ENCODE data around the gene RFC3. TPM values are rescaled to one million over a fixed set of nuclear protein-coding genes. Genes with fewer than 3 reads are reported as not detected.

The RFC3 gene
- total RNA-seq, 1 experiment from 2014 or later = 30.8 TPM

GRCh38 chr13:33840402-33840801 lies 22.5 kb downstream of the RFC3 start:
- Mint-ChIP-seq H3K9me3 (ENCODE audit: low read depth, unreplicated experiment) (no peaks in the 10 kb centered on the region), H3K27ac (ENCODE audit: unreplicated experiment) (no peak overlapping the region), H3K4me3 (ENCODE audit: low read depth, unreplicated experiment) (no peak overlapping the region), H3K4me1 (ENCODE audit: low read depth, unreplicated experiment) (no peaks in the 10 kb centered on the region), H3K36me3 (ENCODE audit: insufficient read depth, unreplicated experiment) (peaks cover 6% of the 10 kb centered on the region), H3K27me3 (ENCODE audit: unreplicated experiment) (no peaks in the 10 kb centered on the region)
- intact Hi-C loops (cut with micrococcal nuclease; ENCODE audit: unreplicated experiment) = no loop called here
- DNase-seq = no peak
- CTCF ChIA-PET = no interaction called here
- TF ChIP-seq CTCF (IDR thresholded peaks at IDR 0.05; ENCODE audit: unreplicated experiment) = no peak
- BruUV-seq (replicated peaks) = no TSS peak

- CTCF ChIA-PET = no interaction called here
- no peak for DNase-seq
- TF ChIP-seq CTCF (IDR thresholded peaks at IDR 0.05; ENCODE audit: unreplicated experiment) = no peak
- H3K4me1 Mint-ChIP-seq (ENCODE audit: low read depth, unreplicated experiment) = no peaks in the 10 kb centered on the region
- H3K9me3 Mint-ChIP-seq (ENCODE audit: low read depth, unreplicated experiment) = no peaks in the 10 kb centered on the region
- no TSS peak for BruUV-seq (replicated peaks)
- H3K36me3 Mint-ChIP-seq (ENCODE audit: insufficient read depth, unreplicated experiment) = peaks cover 6% of the 10 kb centered on the region
- H3K27ac Mint-ChIP-seq (ENCODE audit: unreplicated experiment) = no peak overlapping the region
- intact Hi-C loops (cut with micrococcal nuclease; ENCODE audit: unreplicated experiment) = no loop called here
- H3K4me3 Mint-ChIP-seq (ENCODE audit: low read depth, unreplicated experiment) = no peak overlapping the region
- no peaks in the 10 kb centered on the region for H3K27me3 Mint-ChIP-seq (ENCODE audit: unreplicated experiment)
Measured at GRCh38 chr13:33842207-33842606, 24.3 kb downstream of the RFC3 start.

- no peak overlapping the region for H3K4me3 Mint-ChIP-seq (ENCODE audit: low read depth, unreplicated experiment)
- no TSS peak for BruUV-seq (replicated peaks)
- DNase-seq = no peak
- peaks cover 6% of the 10 kb centered on the region for H3K36me3 Mint-ChIP-seq (ENCODE audit: insufficient read depth, unreplicated experiment)
- no peaks in the 10 kb centered on the region for H3K4me1 Mint-ChIP-seq (ENCODE audit: low read depth, unreplicated experiment)
- CTCF ChIA-PET = no interaction called here
- TF ChIP-seq CTCF (IDR thresholded peaks at IDR 0.05; ENCODE audit: unreplicated experiment) = no peak
- no peaks in the 10 kb centered on the region for H3K9me3 Mint-ChIP-seq (ENCODE audit: low read depth, unreplicated experiment)
- no peak overlapping the region for H3K27ac Mint-ChIP-seq (ENCODE audit: unreplicated experiment)
- intact Hi-C loops (cut with micrococcal nuclease; ENCODE audit: unreplicated experiment) = no loop called here
- no peaks in the 10 kb centered on the region for H3K27me3 Mint-ChIP-seq (ENCODE audit: unreplicated experiment)
Measured at GRCh38 chr13:33842986-33843385, 25.0 kb downstream of the RFC3 start.

GRCh38 chr13:33845572-33846302 lies 27.8 kb downstream of the RFC3 start:
- no peaks in the 10 kb centered on the region for H3K4me1 Mint-ChIP-seq (ENCODE audit: low read depth, unreplicated experiment)
- no peak overlapping the region for H3K27ac Mint-ChIP-seq (ENCODE audit: unreplicated experiment)
- TF ChIP-seq CTCF (IDR thresholded peaks at IDR 0.05; ENCODE audit: unreplicated experiment) = no peak
- no peaks in the 10 kb centered on the region for H3K27me3 Mint-ChIP-seq (ENCODE audit: unreplicated experiment)
- peaks cover 6% of the 10 kb centered on the region for H3K36me3 Mint-ChIP-seq (ENCODE audit: insufficient read depth, unreplicated experiment)
- H3K4me3 Mint-ChIP-seq (ENCODE audit: low read depth, unreplicated experiment) = no peak overlapping the region
- BruUV-seq (replicated peaks) = no TSS peak
- intact Hi-C loops (cut with micrococcal nuclease; ENCODE audit: unreplicated experiment) = no loop called here
- CTCF ChIA-PET = no interaction called here
- no peak for DNase-seq
- no peaks in the 10 kb centered on the region for H3K9me3 Mint-ChIP-seq (ENCODE audit: low read depth, unreplicated experiment)
